Prostate gland (tissue), 2 donors: Measurements from ENCODE around the gene MCM6. TPM values are rescaled to one million over a fixed set of nuclear protein-coding genes. Genes with fewer than 3 reads are reported as not detected.

Source experiments
- DNase-seq: peaks from one replicate; pipeline ENCODE4 v3.0.0-alpha.2; 2019; ENCODE audit warnings: low spot score
- H3K27ac ChIP-seq, 2 donors: fragments of 200-600 bp; sonication (generic); 2 replicates each; pipeline ENCODE4 v1.5.1; 2017 to 2019
- H3K27me3 ChIP-seq: fragments of 200-600 bp; sonication (generic); replicated peaks from 2 replicates; pipeline ENCODE4 v1.5.1; 2019; ENCODE audit not compliant: insufficient read depth
- H3K36me3 ChIP-seq, 2 donors: fragments of 200-600 bp; sonication (generic); 1 replicate in 1 of 2; 2 replicates in 1 of 2; pipeline versions ENCODE4 v1.5.1 to v1.8.1; 2017 to 2019
- H3K4me1 ChIP-seq: fragments of 200-600 bp; sonication (generic); replicated peaks from 2 replicates; pipeline ENCODE4 v1.5.1; 2019
- H3K4me3 ChIP-seq, 2 donors: fragments of 200-600 bp; sonication (generic); 2 replicates each; pipeline ENCODE4 v1.5.1; 2017 to 2019
- H3K9me3 ChIP-seq: fragments of 200-600 bp; sonication (generic); 2 replicates; pipeline ENCODE4 v1.5.1; 2017
- POLR2A ChIP-seq: fragments of 450-650 bp; IDR thresholded peaks from one replicate; pipeline ENCODE4 v1.6.1; 2016; ENCODE audit warnings: antibody characterized with exemption, mild to moderate bottlenecking
- POLR2AphosphoS5 ChIP-seq: sonication (generic); formaldehyde crosslinking; IDR thresholded peaks from one replicate; pipeline ENCODE4 v1.6.1; 2017; ENCODE audit warnings: antibody characterized with exemption
- WGBS: methylation state at CpG from one replicate; pipeline ENCODE4 v1.1.5; 2018; 5-methylcytosine and 5-hydroxymethylcytosine counted together
- intact Hi-C: fragments of 100-400 bp; cut with DNase I; formaldehyde crosslinking; loops from one replicate; pipeline ENCODE4 v1.14.2; 2022
- total RNA-seq, 2 donors: library from RNA; depleted of rRNA; stranded (reverse); fragments of >200 nt; gene quantifications; one replicate each; pipeline ENCODE4 v1.1.0, GENCODE V29; 2016
- TF ChIP-seq, protein P1 (sequence below), 4 experiments: fragments of 200-600 bp in 2 of 4; fragments of 450-650 bp in 2 of 4; sonication (generic) in 2 of 4; IDR thresholded peaks; 1 replicate in 3 of 4; 2 replicates in 1 of 4; pipeline ENCODE4 v1.5.1; 2016 to 2019; ENCODE audit warnings: antibody characterized with exemption in 4 of 4, mild to moderate bottlenecking in 2 of 4, moderate library complexity in 2 of 4

The MCM6 gene
- total RNA-seq, 2 donors from 2014 or later, result 6.8 to 19.8 TPM

DNA sequence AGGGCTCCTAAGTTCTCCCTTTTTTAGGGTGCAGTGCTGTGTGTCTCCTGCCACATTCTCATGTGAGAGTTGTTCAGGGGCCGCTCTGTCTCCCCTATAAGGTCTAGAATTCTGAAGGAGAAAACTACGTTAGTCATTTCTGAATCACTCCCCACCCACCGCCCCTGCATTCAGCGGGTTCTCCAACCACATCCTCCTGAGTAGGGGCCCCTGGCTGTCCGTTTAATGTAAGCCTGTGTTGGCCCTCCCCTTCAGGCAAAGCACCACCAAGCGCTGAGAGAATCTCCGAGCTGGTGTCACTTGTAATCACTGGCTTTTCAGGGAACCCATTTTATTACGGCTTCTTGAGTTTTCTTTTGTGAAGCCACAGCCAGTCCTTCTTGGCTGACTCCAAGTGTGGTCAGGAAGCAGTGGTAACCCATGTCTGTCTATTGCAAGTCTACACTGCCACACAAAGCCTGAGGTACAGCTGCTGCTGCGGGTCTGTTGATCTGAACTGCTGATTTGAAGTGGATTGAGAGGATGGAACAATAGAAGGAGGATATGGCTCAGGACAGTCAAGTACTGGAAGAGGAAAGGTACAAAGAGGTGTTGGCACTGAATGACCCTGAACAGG lies 56.1 kb downstream of the MCM6 start:
- WGBS, result 58% methylated on average over 9 of the region's 9 CpGs
- intact Hi-C loops, result no loop called here
- TF ChIP-seq POLR2A (no peak), POLR2AphosphoS5 (no peak)
- TF ChIP-seq, protein P1, sequence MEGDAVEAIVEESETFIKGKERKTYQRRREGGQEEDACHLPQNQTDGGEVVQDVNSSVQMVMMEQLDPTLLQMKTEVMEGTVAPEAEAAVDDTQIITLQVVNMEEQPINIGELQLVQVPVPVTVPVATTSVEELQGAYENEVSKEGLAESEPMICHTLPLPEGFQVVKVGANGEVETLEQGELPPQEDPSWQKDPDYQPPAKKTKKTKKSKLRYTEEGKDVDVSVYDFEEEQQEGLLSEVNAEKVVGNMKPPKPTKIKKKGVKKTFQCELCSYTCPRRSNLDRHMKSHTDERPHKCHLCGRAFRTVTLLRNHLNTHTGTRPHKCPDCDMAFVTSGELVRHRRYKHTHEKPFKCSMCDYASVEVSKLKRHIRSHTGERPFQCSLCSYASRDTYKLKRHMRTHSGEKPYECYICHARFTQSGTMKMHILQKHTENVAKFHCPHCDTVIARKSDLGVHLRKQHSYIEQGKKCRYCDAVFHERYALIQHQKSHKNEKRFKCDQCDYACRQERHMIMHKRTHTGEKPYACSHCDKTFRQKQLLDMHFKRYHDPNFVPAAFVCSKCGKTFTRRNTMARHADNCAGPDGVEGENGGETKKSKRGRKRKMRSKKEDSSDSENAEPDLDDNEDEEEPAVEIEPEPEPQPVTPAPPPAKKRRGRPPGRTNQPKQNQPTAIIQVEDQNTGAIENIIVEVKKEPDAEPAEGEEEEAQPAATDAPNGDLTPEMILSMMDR (IDR thresholded peaks at IDR 0.05), result no peak
- Histone ChIP-seq H3K4me1 (no peaks in the 10 kb centered on the region), H3K9me3 (no peaks in the 10 kb centered on the region), H3K4me3 (no peak overlapping the region), H3K27ac (no peak overlapping the region), H3K36me3 (no peaks in the 10 kb centered on the region), H3K27me3 (no peaks in the 10 kb centered on the region)
- DNase-seq, result no peak

DNA sequence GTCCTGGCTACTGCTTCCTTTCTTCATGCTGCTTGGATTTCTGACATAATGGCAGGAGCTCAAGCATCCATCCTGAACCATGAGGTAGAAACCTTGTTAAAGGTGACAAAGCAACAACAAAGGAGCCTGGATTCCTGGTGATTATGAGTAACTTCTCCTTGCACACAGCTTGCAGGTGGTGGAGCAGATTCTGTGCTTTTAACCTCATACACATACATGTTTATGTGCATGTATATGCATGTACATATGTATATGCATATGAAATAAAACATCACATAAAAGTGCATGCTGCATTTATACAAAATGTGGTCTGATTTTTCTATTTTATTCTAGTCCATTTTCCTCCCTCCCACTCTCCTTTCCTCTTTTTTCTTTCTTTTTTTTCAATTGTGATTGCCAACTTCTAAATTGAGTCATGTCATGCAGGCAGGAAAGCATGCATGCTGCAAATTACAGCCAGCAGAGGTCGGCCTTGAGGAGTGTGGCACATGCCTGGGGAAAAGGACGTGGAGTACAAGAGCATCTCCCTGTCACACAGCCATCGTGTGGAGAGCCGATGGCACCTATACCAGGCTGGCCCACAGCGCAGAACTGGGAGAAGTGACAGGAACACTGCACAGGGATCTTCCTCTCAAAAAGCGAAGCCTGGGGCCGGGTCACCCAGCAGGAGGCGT lies 57.2 kb downstream of the MCM6 start:
- H3K4me3 ChIP-seq, result no peak overlapping the region
- H3K9me3 ChIP-seq, result no peaks in the 10 kb centered on the region
- TF ChIP-seq, protein P1 (IDR thresholded peaks at IDR 0.05), result no peak
- TF ChIP-seq POLR2AphosphoS5 (no peak), POLR2A (no peak)
- H3K27ac ChIP-seq, result no peak overlapping the region
- H3K27me3 ChIP-seq, result no peaks in the 10 kb centered on the region
- no peaks in the 10 kb centered on the region for H3K36me3 ChIP-seq
- no peaks in the 10 kb centered on the region for H3K4me1 ChIP-seq
- 77% methylated on average over 8 of the region's 8 CpGs for WGBS
- DNase-seq, result no peak
- intact Hi-C loops, result no loop called here

DNA sequence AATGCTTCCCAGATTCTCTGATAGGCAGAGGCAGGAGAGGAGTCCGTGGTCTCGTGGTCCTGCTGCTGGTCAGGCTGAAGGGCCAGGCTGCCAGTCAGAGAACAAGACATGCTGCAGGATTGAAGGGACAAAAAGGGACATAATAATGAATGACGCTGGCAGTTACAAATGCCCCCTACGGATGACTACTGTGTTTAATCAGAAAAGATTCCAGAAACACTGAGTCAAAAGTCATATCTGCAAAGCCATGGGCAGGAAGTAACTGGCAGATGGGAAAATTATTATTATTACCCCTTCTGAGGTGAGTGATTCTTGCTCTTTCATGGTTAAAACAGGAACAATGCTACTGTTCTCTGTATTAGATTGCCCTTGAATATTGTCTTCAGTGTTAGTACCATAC lies 58.3 kb downstream of the MCM6 start:
- Histone ChIP-seq H3K27me3 (no peaks in the 10 kb centered on the region), H3K4me1 (no peaks in the 10 kb centered on the region), H3K27ac (no peak overlapping the region), H3K4me3 (no peak overlapping the region), H3K36me3 (no peaks in the 10 kb centered on the region), H3K9me3 (no peaks in the 10 kb centered on the region)
- intact Hi-C loops, result no loop called here
- WGBS, result 73% methylated on average over 4 of the region's 4 CpGs
- TF ChIP-seq POLR2A (no peak), POLR2AphosphoS5 (no peak)
- TF ChIP-seq, protein P1 (IDR thresholded peaks at IDR 0.05), result no peak
- DNase-seq, result no peak

DNA sequence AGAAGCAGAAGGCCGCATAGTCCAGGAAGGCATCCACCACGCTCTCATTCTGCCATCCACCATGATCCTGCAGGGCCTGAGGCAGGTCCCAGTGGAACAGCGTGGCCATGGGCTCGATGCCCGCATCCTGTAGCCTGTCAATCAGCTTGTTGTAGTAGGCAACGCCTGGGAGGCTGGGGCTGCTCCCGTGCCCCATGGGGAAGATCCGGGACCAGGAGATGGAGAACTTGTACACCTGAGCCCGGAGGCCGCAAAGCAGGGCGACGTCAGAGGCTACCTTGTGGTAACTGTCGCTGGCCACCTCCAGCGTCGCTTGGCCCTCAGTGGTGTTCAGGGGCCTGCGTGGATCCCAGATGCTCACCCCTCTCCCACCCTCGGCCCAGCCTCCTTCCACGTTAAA lies 58.8 kb downstream of the MCM6 start:
- DNase-seq, result no peak
- H3K36me3 ChIP-seq, result no peaks in the 10 kb centered on the region
- no peak for TF ChIP-seq POLR2AphosphoS5
- TF ChIP-seq, protein P1 (IDR thresholded peaks at IDR 0.05), result no peak
- no peak for TF ChIP-seq POLR2A
- no peak overlapping the region for H3K4me3 ChIP-seq
- H3K9me3 ChIP-seq, result no peaks in the 10 kb centered on the region
- no peak overlapping the region for H3K27ac ChIP-seq
- H3K27me3 ChIP-seq, result no peaks in the 10 kb centered on the region
- intact Hi-C loops, result no loop called here
- WGBS, result 87% methylated on average over 17 of the region's 18 CpGs
- no peaks in the 10 kb centered on the region for H3K4me1 ChIP-seq

DNA sequence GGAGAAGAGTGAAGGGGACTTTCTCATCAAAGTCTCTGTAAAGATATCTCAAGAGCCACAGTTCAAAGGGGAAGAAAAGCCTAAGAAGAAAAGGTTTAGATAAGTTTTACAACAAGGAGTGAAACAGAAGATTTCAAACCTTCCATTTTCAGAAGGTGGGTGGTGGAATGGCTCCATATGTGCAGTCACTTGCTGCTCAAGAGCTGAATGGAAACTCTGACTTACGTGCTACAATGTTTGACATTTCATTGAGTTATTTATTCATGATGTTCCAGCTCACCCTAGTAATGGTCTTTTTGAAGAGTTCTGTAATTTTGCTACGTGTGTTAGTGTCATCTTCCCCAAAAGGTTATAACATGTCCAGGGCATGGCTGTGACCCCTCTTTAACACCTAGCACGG lies 61.0 kb downstream of the MCM6 start:
- no peak overlapping the region for H3K4me3 ChIP-seq
- no peaks in the 10 kb centered on the region for H3K36me3 ChIP-seq
- TF ChIP-seq POLR2AphosphoS5, result no peak
- no peak for TF ChIP-seq POLR2A
- TF ChIP-seq, protein P1 (IDR thresholded peaks at IDR 0.05), result no peak
- H3K4me1 ChIP-seq, result no peaks in the 10 kb centered on the region
- no peak for DNase-seq
- H3K27me3 ChIP-seq, result no peaks in the 10 kb centered on the region
- intact Hi-C loops, result no loop called here
- no peaks in the 10 kb centered on the region for H3K9me3 ChIP-seq
- H3K27ac ChIP-seq, result no peak overlapping the region
- WGBS, result 74% methylated on average over 3 of the region's 3 CpGs
